HCT116 (cell line): ENCODE results near the gene CCDC182. TPM values are rescaled to one million over a fixed set of nuclear protein-coding genes. Genes with fewer than 3 reads are reported as not detected.

Source experiments
- ATAC-seq: fragments of 200-7000 bp; cut with Tn5 transposase; 2 replicates; pipeline ENCODE4 v1.9.1; 2020; ENCODE audit warnings: mild to moderate bottlenecking, moderate library complexity
- BruUV-seq: library from RNA; stranded (reverse); fragments of 400-500 nt; replicated peaks from 2 replicates; lab custom pipeline; 2021; lab: Mats Ljungman, UMichigan
- CTCF ChIA-PET: fragments of 300-600 bp; sonication (Branson Sonifier 250); formaldehyde crosslinking; loops from one replicate; lab custom pipeline; 2021; ENCODE audit warnings: antibody characterized with exemption; lab: Charles Lee
- POLR2A ChIA-PET: fragments of 300-600, 350-600 bp; sonication (Branson Sonifier 250); formaldehyde crosslinking; loops from one replicate; lab custom pipeline; 2021; ENCODE audit warnings: antibody characterized with exemption; lab: Charles Lee
- RAD21 ChIA-PET, 2 experiments: fragments of 300-600 bp; sonication (Branson Sonifier 250); formaldehyde crosslinking; loops; one replicate each; lab custom pipeline; 2023; ENCODE audit warnings: low total read pairs in 2 of 2; ENCODE audit not compliant: uncharacterized antibody in 2 of 2, unreplicated experiment in 2 of 2, low non-redundant PET in 1 of 2; lab: Charles Lee
- DNase-seq: peaks from one replicate; pipeline ENCODE4 v3.0.0-alpha.2; 2010; ENCODE audit warnings: low read depth, low spot score
- H2AFZ ChIP-seq: fragments of 200-600 bp; shearing (Covaris generic), sonication (generic); 2 replicates; pipeline ENCODE4 v1.6.1; 2017; ENCODE audit warnings: low read depth, mixed run types, mixed read lengths, antibody characterized with exemption, low read length; ENCODE audit not compliant: poor library complexity, severe bottlenecking
- H3K27ac ChIP-seq: 2 replicates; pipeline ENCODE4 v1.5.1; 2012; ENCODE audit warnings: low read depth, low read length
- H3K27me3 ChIP-seq: fragments of 200-600 bp; sonication (generic); 2 replicates; pipeline ENCODE4 v1.6.1; 2016; ENCODE audit warnings: mixed run types, low read length, mixed read lengths; ENCODE audit not compliant: insufficient read depth
- H3K36me3 ChIP-seq, 2 experiments: fragments of 200-500 bp in 1 of 2; fragments of 200-600 bp in 1 of 2; sonication (Bioruptor generic) in 1 of 2; sonication (generic) in 1 of 2; 2 replicates each; pipeline versions ENCODE4 v1.5.1 to v1.6.1; 2014 to 2016; ENCODE audit warnings: low read length in 2 of 2, inconsistent platforms in 1 of 2, mixed read lengths in 1 of 2, mixed run types in 1 of 2; ENCODE audit not compliant: insufficient read depth in 2 of 2, control insufficient read depth in 1 of 2
- H3K4me1 ChIP-seq, 2 experiments: fragments of 200-600 bp in 1 of 2; sonication (generic) in 1 of 2; 2 replicates each; pipeline versions ENCODE4 v1.5.1 to v1.6.1; 2012 to 2017; ENCODE audit warnings: low read length in 2 of 2, inconsistent platforms in 1 of 2, mild to moderate bottlenecking in 1 of 2, mixed read lengths in 1 of 2, mixed run types in 1 of 2, moderate library complexity in 1 of 2; ENCODE audit not compliant: insufficient read depth in 2 of 2, control insufficient read depth in 1 of 2
- H3K4me2 ChIP-seq: fragments of 200-600 bp; sonication (generic); 2 replicates; pipeline ENCODE4 v1.6.1; 2017; ENCODE audit warnings: mixed run types, low read length, mixed read lengths
- H3K4me3 ChIP-seq, 2 experiments: fragments of 200-600 bp in 1 of 2; sonication (generic) in 1 of 2; replicated peaks in 1 of 2; 2 replicates each; pipeline ENCODE4 v1.5.1; 2011 to 2016; ENCODE audit warnings: low read length in 2 of 2, control low read depth in 1 of 2, low read depth in 1 of 2, mild to moderate bottlenecking in 1 of 2, mixed read lengths in 1 of 2, mixed run types in 1 of 2
- H3K79me2 ChIP-seq: fragments of 200-600 bp; sonication (generic); 2 replicates; pipeline ENCODE4 v1.6.1; 2017; ENCODE audit warnings: mild to moderate bottlenecking, mixed run types, low read length, moderate library complexity, mixed read lengths; ENCODE audit not compliant: insufficient read depth
- H3K9ac ChIP-seq: fragments of 200-600 bp; sonication (generic); 2 replicates; pipeline ENCODE4 v1.6.1; 2016; ENCODE audit warnings: low read length, mixed read lengths
- H3K9me2 ChIP-seq: fragments of 200-600 bp; sonication (generic), shearing (Covaris generic); 2 replicates; pipeline ENCODE4 v1.6.1; 2017; ENCODE audit warnings: mixed run types, mild to moderate bottlenecking, moderate library complexity; ENCODE audit not compliant: insufficient read depth
- H3K9me3 ChIP-seq, 2 experiments: fragments of 200-500 bp in 1 of 2; fragments of 200-600 bp in 1 of 2; sonication (Bioruptor generic) in 1 of 2; sonication (generic) in 1 of 2; 2 replicates each; pipeline ENCODE4 v1.6.1; 2014 to 2017; ENCODE audit warnings: low read length in 2 of 2, mixed read lengths in 2 of 2, inconsistent platforms in 1 of 2, low read depth in 1 of 2, mild to moderate bottlenecking in 1 of 2, mixed run types in 1 of 2, moderate library complexity in 1 of 2; ENCODE audit not compliant: control insufficient read depth in 1 of 2, insufficient read depth in 1 of 2
- H4K20me1 ChIP-seq: fragments of 200-600 bp; sonication (generic), shearing (Covaris generic); 2 replicates; pipeline ENCODE4 v1.6.1; 2017; ENCODE audit warnings: mixed run types, mild to moderate bottlenecking, moderate library complexity; ENCODE audit not compliant: insufficient read depth
- CBX3 ChIP-seq: IDR thresholded peaks from 2 replicates; pipeline ENCODE4 v1.6.1; 2012; ENCODE audit warnings: low read depth
- CEBPB ChIP-seq: IDR thresholded peaks from 2 replicates; pipeline ENCODE4 v1.6.1; 2012; ENCODE audit warnings: low read depth
- ELF1 ChIP-seq: IDR thresholded peaks from 2 replicates; pipeline ENCODE4 v1.6.1; 2012; ENCODE audit warnings: low read depth, borderline replicate concordance
- EZH2 ChIP-seq: fragments of 200-600 bp; sonication (generic); IDR thresholded peaks from 2 replicates; pipeline ENCODE4 v1.6.1; 2017; ENCODE audit warnings: antibody characterized with exemption, mixed run types
- FOSL1 ChIP-seq: IDR thresholded peaks from 2 replicates; pipeline ENCODE4 v1.6.1; 2012; ENCODE audit warnings: low read depth
- JUND ChIP-seq: IDR thresholded peaks from 2 replicates; pipeline ENCODE4 v1.6.1; 2012
- POLR2AphosphoS5 ChIP-seq: IDR thresholded peaks from 2 replicates; pipeline ENCODE4 v1.6.1; 2011; ENCODE audit warnings: mild to moderate bottlenecking, low read depth, low read length, moderate library complexity
- SIN3A ChIP-seq: IDR thresholded peaks from 2 replicates; pipeline ENCODE4 v1.6.1; 2012; ENCODE audit warnings: low read depth
- SP1 ChIP-seq: IDR thresholded peaks from 2 replicates; pipeline ENCODE4 v1.6.1; 2012; ENCODE audit warnings: low read depth
- SRF ChIP-seq: IDR thresholded peaks from 2 replicates; pipeline ENCODE4 v1.6.1; 2012; ENCODE audit warnings: low read depth
- intact Hi-C: fragments of 100-400 bp; cut with micrococcal nuclease; formaldehyde crosslinking; loops from 2 replicates; pipeline ENCODE4 v1.10.0; 2022
- total RNA-seq: library from RNA; stranded (reverse); gene quantifications from one replicate; pipeline ENCODE4 v1.2.1, GENCODE V29; 2021; ENCODE audit not compliant: unreplicated experiment
- TF ChIP-seq, protein P1 (sequence below): IDR thresholded peaks from 2 replicates; pipeline ENCODE4 v1.6.1; 2012
- TF ChIP-seq, protein P2 (sequence below), 3 experiments: fragments of 200-600 bp in 1 of 3; sonication (generic) in 1 of 3; IDR thresholded peaks in 2 of 3; conservative IDR thresholded peaks in 1 of 3; 2 replicates each; pipeline ENCODE4 v1.5.1; 2012 to 2017; ENCODE audit warnings: low read depth in 2 of 3, low read length in 2 of 3, antibody characterized with exemption in 1 of 3, borderline replicate concordance in 1 of 3, control low read depth in 1 of 3, mild to moderate bottlenecking in 1 of 3, mixed read lengths in 1 of 3, mixed run types in 1 of 3, moderate library complexity in 1 of 3; ENCODE audit not compliant: insufficient read depth in 1 of 3
- TF ChIP-seq, protein P3 (sequence below): IDR thresholded peaks from 2 replicates; pipeline ENCODE4 v1.6.1; 2012; ENCODE audit warnings: low read depth

Gene CCDC182
- total RNA-seq, 1 experiment from 2014 or later = not detected

DNA sequence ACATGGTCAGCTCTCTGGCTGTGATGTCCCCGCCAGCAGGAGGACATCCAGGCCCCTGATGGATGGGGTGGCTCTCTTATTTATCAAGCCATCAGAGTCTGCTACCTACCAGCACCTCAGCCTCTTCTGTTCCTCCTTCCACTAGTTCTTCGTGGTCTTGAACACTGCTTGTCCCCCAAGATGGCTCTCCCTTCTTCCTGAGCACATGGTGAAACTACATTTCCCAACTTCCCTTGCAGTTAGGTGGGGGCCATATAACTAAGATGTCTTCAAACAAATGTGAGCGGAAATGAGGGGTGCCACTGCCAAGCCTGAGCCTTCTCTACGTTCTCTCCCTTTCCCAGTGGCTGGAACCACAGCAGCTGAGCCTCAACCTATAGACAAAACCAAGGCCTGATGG is 29.8 kb upstream of the CCDC182 start:
- no peak overlapping the region for H3K4me2 ChIP-seq
- TF ChIP-seq ELF1 (no peak), JUND (no peak), POLR2AphosphoS5 (no peak), SP1 (no peak), SRF (no peak), FOSL1 (no peak), CEBPB (no peak), SIN3A (no peak), EZH2 (no peak), CBX3 (no peak)
- TF ChIP-seq, protein P1, sequence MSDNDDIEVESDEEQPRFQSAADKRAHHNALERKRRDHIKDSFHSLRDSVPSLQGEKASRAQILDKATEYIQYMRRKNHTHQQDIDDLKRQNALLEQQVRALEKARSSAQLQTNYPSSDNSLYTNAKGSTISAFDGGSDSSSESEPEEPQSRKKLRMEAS = no peak
- TF ChIP-seq, protein P2, sequence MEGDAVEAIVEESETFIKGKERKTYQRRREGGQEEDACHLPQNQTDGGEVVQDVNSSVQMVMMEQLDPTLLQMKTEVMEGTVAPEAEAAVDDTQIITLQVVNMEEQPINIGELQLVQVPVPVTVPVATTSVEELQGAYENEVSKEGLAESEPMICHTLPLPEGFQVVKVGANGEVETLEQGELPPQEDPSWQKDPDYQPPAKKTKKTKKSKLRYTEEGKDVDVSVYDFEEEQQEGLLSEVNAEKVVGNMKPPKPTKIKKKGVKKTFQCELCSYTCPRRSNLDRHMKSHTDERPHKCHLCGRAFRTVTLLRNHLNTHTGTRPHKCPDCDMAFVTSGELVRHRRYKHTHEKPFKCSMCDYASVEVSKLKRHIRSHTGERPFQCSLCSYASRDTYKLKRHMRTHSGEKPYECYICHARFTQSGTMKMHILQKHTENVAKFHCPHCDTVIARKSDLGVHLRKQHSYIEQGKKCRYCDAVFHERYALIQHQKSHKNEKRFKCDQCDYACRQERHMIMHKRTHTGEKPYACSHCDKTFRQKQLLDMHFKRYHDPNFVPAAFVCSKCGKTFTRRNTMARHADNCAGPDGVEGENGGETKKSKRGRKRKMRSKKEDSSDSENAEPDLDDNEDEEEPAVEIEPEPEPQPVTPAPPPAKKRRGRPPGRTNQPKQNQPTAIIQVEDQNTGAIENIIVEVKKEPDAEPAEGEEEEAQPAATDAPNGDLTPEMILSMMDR (IDR thresholded peaks at IDR 0.05 in 2 of 3, conservative IDR thresholded peaks at IDR 0.05 in 1 of 3; ENCODE audit: borderline replicate concordance in 1 of 3, insufficient read depth in 1 of 3, low read depth in 2 of 3, low read length in 2 of 3) = no peak
- TF ChIP-seq, protein P3, sequence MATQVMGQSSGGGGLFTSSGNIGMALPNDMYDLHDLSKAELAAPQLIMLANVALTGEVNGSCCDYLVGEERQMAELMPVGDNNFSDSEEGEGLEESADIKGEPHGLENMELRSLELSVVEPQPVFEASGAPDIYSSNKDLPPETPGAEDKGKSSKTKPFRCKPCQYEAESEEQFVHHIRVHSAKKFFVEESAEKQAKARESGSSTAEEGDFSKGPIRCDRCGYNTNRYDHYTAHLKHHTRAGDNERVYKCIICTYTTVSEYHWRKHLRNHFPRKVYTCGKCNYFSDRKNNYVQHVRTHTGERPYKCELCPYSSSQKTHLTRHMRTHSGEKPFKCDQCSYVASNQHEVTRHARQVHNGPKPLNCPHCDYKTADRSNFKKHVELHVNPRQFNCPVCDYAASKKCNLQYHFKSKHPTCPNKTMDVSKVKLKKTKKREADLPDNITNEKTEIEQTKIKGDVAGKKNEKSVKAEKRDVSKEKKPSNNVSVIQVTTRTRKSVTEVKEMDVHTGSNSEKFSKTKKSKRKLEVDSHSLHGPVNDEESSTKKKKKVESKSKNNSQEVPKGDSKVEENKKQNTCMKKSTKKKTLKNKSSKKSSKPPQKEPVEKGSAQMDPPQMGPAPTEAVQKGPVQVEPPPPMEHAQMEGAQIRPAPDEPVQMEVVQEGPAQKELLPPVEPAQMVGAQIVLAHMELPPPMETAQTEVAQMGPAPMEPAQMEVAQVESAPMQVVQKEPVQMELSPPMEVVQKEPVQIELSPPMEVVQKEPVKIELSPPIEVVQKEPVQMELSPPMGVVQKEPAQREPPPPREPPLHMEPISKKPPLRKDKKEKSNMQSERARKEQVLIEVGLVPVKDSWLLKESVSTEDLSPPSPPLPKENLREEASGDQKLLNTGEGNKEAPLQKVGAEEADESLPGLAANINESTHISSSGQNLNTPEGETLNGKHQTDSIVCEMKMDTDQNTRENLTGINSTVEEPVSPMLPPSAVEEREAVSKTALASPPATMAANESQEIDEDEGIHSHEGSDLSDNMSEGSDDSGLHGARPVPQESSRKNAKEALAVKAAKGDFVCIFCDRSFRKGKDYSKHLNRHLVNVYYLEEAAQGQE = no peak
- intact Hi-C loops = no loop called here
- H4K20me1 ChIP-seq = no peaks in the 10 kb centered on the region
- DNase-seq = no peak
- no peak overlapping the region for H3K27ac ChIP-seq
- peaks cover 64% of the 10 kb centered on the region for H3K27me3 ChIP-seq
- POLR2A ChIA-PET = no interaction called here
- H3K9me2 ChIP-seq = no peaks in the 10 kb centered on the region
- CTCF ChIA-PET = interaction anchor here (2.5 kb wide), 1 partner anchor 8 kb away, joined by 15 read pairs; no protein-coding TSS in a partner anchor
- no TSS peak for BruUV-seq
- H3K9me3 ChIP-seq = no peaks in the 10 kb centered on the region
- no peak for ATAC-seq
- no peak overlapping the region for H3K9ac ChIP-seq
- no peaks in the 10 kb centered on the region for H3K4me1 ChIP-seq
- H3K36me3 ChIP-seq = no peaks in the 10 kb centered on the region
- H2AFZ ChIP-seq = no peak overlapping the region
- H3K4me3 ChIP-seq = no peak overlapping the region
- H3K79me2 ChIP-seq = no peaks in the 10 kb centered on the region
- RAD21 ChIA-PET = no interaction called here
